Stomach (tissue), 4 donors: ENCODE results near the gene TRAK1.

Experiments used
- POLR2A ChIP-seq, 4 donors: fragments of 450-650 bp; IDR thresholded peaks; one replicate each; pipeline ENCODE4 v1.6.1; 2016; ENCODE audit warnings: antibody characterized with exemption in 4 of 4, control low read depth in 2 of 4, mild to moderate bottlenecking in 1 of 4, moderate library complexity in 1 of 4
- TF ChIP-seq, protein P1 (sequence below), 7 experiments: fragments of 450-650 bp in 4 of 7; fragments of 200-600 bp in 3 of 7; sonication (generic) in 3 of 7; IDR thresholded peaks; one replicate each; pipeline ENCODE4 v1.5.1; 2016 to 2019; ENCODE audit warnings: antibody characterized with exemption in 7 of 7, control low read depth in 2 of 7, mild to moderate bottlenecking in 1 of 7

DNA sequence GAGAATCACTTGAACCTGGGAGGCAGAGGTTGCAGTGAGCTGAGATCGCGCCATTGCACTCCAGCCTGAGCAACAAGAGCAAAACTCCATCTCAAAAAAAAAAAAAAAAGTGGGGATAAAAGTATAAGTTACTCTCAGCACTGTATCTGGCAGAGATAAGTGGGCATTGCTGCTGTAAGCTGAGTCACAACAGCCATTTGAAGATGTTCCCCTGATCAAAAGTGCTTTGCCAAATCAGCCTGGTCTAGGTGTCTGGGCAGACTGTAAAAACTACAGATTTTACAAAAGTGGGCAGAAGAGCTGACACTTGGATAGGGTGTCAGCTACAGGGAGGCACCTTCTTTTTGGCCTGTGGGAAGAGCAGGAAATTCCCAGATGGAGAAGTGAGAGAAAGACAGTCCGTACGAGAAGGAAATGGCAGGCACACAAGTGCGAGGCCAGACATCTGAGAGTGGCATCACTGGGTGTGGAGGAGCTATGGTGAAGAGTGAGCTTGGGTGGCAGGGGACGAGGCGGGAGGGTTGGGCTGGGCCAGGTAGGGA lies 78.5 kb downstream of the TRAK1 start:
- TF ChIP-seq, protein P1, sequence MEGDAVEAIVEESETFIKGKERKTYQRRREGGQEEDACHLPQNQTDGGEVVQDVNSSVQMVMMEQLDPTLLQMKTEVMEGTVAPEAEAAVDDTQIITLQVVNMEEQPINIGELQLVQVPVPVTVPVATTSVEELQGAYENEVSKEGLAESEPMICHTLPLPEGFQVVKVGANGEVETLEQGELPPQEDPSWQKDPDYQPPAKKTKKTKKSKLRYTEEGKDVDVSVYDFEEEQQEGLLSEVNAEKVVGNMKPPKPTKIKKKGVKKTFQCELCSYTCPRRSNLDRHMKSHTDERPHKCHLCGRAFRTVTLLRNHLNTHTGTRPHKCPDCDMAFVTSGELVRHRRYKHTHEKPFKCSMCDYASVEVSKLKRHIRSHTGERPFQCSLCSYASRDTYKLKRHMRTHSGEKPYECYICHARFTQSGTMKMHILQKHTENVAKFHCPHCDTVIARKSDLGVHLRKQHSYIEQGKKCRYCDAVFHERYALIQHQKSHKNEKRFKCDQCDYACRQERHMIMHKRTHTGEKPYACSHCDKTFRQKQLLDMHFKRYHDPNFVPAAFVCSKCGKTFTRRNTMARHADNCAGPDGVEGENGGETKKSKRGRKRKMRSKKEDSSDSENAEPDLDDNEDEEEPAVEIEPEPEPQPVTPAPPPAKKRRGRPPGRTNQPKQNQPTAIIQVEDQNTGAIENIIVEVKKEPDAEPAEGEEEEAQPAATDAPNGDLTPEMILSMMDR (IDR thresholded peaks at IDR 0.05), result no peak
- no peak for TF ChIP-seq POLR2A (IDR thresholded peaks at IDR 0.05)
